ENCODE results near the gene KANTR.

Gene KANTR

DNA sequence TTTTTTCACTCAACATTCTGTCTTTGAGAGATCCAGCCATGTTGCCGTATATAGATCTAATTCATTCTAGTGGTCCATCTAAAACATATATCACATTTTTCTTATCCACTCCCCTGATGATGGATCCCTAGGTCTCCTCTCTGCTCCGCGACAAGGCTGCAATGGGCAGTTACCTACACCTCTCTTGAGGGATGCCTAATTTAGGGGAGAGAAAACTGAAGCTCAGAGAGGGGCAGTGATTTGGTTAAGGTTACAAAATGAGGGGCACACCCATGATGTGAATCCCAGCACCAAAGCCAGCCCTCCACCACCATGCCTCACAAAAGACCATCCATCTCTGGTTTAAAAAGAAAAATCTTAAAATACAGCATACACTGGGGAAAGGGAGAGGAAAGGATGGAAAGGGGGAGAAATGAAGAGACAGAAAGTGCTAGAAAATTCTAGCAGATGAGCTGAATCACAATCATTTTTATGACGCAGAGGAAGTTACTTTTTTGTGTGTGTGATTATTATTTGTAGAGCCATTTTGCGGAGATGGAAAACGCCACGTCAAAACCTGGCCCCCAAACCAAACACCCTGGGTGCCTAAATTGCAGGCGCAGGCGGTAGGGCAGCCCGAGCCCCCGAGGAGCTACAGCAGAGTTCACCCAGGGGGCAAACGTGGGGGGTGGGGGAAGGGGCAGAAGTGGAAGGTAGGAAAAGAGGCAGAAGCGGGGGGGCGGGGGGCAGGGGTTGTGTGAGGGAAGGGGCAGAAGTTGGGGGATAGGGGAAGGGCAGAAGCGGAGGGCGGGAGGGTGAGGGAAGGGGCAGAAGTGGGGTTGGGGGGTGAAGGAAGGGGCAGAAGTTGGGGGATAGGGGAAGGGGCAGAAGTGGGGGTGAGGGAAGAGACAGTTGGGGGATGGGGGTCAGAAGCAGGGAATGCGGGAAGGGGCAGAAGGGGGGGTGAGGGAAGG is 13.0 kb upstream of the KANTR start:
- in situ Hi-C loops (cut with MboI; ENCODE audit: low sequenced_read_pairs): no loop called here

DNA sequence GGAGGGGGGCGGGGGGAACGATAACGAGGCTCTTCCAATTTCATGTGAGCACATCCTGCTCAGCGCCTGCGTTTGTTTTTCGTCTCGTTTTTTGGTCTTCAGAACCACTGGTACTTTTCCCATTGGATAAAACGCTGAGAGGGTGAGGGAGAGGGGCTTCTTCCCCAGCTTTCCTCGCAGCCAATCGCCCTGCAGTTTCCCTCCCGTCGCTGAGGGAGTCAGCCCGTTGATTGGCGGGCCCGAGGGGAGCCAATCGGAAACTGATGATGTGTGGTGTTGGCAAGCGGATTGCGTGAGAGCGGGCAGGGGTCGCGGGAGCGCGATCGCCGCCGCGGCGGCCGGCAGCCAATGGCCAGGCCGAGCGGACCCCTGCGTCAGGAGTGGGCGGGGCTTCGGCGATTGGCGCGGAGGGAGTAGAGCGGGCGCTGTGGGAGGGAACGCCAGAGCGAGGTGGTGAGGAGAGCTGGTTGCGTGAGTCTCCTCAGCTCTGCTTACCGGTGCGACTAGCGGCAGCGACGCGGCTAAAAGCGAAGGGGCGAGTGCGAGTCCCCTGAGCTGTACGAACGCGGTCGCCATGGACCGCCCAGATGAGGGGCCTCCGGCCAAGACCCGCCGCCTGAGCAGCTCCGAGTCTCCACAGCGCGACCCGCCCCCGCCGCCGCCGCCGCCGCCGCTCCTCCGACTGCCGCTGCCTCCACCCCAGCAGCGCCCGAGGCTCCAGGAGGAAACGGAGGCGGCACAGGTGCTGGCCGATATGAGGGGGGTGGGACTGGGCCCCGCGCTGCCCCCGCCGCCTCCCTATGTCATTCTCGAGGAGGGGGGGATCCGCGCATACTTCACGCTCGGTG is 11.8 kb upstream of the KANTR start, which contains the start of gene TSPYL2:
TSPYL2 (plus strand) TSS at position 443 of the 848 bp plus-strand sequence; CDS start at position 575, 132 bp downstream.
- in situ Hi-C loops (cut with MboI; ENCODE audit: low sequenced_read_pairs): no loop called here

DNA sequence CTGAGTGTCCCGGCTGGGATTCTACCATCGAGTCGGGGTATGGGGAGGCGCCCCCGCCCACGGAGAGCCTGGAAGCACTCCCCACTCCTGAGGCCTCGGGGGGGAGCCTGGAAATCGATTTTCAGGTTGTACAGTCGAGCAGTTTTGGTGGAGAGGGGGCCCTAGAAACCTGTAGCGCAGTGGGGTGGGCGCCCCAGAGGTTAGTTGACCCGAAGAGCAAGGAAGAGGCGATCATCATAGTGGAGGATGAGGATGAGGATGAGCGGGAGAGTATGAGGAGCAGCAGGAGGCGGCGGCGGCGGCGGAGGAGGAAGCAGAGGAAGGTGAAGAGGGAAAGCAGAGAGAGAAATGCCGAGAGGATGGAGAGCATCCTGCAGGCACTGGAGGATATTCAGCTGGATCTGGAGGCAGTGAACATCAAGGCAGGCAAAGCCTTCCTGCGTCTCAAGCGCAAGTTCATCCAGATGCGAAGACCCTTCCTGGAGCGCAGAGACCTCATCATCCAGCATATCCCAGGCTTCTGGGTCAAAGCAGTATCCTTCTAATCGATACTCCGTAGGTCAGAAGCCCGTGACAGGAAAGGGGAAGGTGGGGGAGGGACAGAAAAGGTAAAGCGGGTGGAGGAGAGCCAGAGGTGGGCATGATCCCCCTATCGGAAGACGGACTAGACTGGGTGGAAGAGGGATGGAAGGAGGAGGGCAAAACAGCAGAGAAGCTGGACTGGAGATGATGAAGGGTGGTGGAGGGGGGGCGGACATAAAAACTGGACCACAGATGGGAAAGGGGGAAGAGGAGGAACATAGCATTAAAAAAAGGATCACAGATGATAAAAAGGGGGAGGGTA is 10.9 kb upstream of the KANTR start:
- in situ Hi-C loops (cut with MboI; ENCODE audit: low sequenced_read_pairs): no loop called here

DNA sequence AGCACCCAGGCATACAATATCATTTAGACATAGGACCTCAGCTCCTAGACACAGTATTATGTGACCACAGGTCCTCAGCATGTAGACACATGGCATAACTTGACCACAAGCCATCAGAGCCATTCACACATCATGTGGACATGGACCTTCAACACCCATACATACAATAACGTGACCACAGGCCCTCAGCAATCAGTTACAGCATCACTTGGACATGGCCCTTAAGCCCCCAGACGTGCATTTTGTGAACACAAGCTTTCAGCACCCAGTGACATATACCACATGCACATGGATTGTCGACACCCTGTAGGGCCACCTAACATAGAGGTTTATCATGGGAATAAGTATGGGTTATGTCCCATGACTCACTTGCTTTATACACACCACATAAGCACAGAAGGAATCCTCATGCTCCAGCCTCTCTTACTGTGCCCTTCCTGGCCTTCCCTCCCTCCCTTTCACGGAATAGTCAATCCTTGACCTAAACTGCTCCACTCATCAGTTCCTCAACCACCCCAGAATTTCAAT is 9.8 kb upstream of the KANTR start:
- in situ Hi-C loops (cut with MboI; ENCODE audit: low sequenced_read_pairs): no loop called here

DNA sequence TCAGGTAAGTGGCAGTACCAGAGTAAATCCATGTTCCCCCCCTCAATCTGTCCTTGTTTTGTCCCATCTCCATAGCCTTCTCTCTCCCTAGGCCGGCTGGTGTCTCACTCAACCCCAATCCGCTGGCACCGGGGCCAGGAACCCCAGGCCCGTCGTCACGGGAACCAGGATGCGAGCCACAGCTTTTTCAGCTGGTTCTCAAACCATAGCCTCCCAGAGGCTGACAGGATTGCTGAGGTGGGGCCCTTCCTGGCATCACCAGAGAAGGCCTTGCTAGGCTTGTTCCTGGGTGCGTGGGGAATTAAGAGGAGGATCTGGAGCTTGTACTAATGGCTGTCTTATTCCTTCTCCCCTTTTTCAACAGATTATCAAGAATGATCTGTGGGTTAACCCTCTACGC is 9.1 kb upstream of the KANTR start:
- in situ Hi-C loops (cut with MboI; ENCODE audit: low sequenced_read_pairs): no loop called here

DNA sequence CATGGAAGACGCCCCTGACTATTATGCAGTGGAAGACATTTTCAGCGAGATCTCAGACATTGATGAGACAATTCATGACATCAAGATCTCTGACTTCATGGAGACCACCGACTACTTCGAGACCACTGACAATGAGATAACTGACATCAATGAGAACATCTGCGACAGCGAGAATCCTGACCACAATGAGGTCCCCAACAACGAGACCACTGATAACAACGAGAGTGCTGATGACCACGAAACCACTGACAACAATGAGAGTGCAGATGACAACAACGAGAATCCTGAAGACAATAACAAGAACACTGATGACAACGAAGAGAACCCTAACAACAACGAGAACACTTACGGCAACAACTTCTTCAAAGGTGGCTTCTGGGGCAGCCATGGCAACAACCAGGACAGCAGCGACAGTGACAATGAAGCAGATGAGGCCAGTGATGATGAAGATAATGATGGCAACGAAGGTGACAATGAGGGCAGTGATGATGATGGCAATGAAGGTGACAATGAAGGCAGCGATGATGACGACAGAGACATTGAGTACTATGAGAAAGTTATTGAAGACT is 8.2 kb upstream of the KANTR start:
- in situ Hi-C loops (cut with MboI; ENCODE audit: low sequenced_read_pairs): no loop called here

DNA sequence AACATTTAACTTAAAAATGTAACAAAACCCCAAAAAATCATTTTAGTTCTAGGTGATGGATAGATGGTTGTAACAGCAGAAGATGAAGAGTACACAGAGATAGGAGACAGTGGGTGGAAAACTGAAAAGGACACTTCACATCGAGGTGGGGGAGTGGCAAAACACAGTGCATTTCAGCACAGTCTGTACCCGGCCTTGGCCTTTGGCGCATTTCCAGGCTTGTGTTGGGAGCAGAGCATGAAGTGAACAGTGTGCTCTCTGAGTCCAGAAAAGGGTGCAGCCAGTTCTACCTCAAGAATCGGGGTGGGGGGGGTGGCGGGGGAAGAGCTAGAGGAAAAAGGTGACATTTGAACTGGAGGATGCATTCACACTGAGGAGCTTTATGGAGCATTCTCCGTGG is 7.5 kb upstream of the KANTR start:
- in situ Hi-C loops (cut with MboI; ENCODE audit: low sequenced_read_pairs): no loop called here

DNA sequence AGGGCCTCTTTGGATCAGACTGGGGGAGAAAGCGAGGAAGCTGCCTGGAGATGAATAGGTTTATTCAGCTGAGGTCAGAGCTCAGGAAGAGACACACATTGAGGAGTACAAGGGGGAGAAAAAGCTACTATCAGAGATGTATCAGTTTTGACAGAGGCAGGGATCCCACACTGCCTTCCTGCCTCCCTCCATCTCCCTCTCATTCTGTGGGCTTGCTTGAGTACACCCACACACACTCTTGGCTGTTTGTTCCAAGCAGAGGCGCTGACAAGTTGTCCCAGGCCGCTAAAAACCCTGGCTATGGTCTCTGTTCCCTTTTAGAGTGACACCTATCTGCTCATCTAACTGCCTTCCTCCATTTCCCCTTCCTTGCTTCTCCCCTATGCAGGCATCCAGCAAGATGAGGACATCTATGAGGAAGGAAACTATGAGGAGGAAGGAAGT is 6.5 kb upstream of the KANTR start:
- in situ Hi-C loops (cut with MboI; ENCODE audit: low sequenced_read_pairs): no loop called here

DNA sequence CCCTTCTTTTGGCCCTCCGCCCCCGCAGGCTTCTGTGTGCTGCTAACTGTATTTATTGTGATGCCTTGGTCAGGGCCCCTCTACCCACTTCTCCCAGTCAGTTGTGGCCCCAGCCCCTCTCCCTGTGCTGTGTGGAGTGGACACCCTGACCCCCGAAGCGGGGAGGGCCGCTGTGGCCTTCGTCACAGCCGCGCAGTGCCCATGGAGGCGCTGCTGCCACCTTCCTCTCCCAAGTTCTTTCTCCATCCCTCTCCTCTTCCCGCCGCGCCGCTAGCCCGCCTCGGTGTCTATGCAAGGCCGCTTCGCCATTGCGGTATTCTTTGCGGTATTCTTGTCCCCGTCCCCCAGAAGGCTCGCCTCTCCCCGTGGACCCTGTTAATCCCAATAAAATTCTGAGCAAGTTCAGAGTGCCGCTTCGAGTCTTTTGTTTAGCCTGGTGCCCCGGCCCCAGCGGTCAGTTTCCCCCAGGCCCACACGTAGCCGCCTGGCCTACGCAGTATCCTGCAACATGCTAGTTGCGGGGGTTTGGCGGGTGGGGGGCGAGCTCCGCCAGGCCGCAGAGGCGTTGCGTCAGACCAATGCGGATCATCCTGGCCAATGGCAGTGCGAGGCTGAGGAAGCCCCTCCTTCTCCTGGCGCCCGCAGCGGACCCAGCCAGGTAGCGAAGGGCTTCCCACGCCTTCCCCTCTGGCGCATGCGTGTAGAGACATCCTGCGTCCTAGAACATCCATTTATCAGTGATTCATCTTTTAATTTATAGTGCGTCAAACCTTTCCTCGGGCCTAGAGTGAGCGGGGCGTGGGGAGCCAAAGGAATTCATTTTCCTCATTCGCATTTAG is 5.6 kb upstream of the KANTR start:
- in situ Hi-C loops (cut with MboI; ENCODE audit: low sequenced_read_pairs): no loop called here

DNA sequence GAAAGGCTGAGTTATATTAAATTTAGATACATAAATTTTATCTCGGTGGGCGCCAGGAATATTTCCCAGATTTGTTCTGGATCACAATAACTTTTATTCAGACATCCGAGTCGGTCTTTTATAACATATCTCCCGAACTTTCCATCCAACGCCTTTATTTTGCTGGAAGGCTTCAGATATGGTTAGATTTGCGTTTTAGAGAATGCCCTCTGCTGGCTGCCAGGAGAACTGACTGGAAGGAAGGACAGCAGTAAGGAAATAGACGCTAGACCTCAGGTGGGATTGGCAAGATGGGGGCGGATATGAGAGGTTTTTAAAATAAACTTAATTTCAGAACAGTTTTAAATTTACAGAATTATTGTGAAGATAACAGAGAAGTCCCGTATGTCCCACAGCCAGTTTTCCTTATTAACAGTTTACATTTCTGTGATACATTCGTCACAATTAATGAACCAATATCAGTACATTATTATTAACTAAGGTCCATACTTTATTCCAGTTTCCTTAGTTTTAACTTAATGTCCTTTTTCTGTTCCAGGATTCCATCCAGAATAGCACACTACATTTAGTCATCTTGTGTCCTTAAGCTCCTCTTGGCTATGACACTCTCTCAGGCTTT is 4.6 kb upstream of the KANTR start:
- in situ Hi-C loops (cut with MboI; ENCODE audit: low sequenced_read_pairs): no loop called here

DNA sequence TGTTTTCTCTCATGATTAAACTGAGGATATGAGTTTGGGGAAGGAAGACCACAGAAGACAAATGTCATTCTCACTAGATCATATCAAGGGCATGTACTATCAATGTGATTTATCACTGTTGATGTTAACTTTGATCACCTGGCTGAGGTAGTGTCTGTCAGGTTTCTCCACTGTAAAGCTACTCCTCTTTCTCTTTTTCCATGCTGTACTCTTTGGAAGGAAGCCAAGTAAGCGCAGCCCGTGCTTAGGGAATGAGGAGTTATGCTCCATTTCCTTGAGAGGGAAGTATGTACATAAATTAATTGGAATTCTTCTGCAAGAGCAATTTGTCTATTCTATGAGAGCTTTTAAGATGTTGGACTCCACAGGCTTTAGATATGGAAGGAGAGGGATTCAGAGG is 4.0 kb upstream of the KANTR start:
- in situ Hi-C loops (cut with MboI; ENCODE audit: low sequenced_read_pairs): no loop called here

DNA sequence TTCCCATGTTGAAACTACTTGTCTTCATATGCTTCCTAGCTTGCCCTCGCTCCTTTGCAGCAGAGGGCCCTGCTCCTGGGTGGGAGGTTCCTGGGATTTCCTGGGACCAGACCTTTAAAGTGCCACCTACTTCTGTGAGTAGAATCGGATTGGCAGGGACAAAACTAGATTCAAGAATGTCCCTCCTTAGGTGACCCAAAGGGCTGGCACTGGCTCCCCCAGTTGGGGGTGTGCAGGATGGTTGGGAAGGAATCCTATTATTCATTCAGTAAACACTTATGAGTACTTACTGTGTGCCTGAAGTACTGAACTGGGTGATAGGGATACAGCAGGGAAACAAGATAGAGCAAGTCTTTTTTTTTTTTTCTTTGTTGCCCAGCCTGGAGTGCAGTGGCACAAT is 2.6 kb upstream of the KANTR start:
- in situ Hi-C loops (cut with MboI; ENCODE audit: low sequenced_read_pairs): no loop called here

DNA sequence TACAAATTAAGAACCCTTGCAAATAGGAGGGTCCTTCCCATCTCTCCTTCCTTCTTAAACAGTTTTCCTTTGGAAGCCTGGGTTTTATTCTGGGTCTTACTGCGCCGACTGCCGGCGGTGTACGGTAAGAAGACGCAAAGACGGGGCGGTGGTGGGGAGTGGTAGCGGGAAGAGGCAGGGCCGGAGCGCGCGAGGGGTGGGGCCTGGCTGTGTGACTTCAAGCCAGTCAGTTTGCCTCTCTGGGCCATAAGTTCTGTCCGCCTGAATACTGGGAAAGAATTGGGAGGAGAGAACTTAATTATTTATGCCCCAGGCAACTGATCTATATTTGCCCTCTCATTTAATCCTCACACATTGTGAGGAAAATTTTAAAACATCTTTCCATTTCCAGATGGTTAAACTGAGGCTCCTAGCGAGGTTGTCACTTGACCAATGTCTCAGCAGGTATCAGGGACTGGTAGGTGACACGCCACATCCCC is 726 bp upstream of the KANTR start:
- in situ Hi-C loops (cut with MboI; ENCODE audit: low sequenced_read_pairs): no loop called here

DNA sequence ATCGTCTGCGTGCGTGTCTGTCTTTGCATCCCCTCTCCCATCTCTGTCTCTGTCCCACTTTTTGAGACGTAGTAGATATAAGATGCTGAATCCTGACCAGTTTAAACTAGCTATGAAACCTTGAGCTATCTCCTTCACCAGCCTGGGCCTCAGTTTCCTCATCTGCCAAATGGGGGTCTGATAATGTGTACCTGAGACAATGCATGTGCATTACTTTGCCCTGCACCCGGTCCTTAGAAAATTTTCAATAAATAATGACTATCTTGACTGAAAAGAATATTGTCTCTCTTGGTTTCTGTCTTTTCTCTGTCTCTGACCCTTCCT is 602 bp downstream of the KANTR start:
- in situ Hi-C loops (cut with MboI; ENCODE audit: low sequenced_read_pairs): no loop called here

DNA sequence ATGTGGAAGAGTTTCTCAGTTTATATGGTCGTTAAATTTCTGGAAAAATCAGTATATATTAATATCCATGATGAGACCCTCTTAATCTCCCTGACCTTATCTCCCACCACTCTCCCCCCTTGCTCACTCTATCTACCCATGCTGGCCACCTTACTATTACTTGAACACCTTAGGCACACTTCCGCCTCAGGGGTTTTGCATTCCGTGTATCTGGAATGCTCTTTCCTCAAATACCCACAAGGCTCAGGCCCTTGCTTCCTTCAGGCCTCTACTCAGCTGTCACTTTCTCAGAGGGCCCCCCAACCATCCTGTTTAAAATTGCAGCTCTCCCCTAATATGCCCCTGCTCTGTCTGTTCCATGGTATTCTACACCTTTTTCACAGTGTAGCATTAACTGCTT is 1.9 kb downstream of the KANTR start:
- in situ Hi-C loops (cut with MboI; ENCODE audit: low sequenced_read_pairs): no loop called here

DNA sequence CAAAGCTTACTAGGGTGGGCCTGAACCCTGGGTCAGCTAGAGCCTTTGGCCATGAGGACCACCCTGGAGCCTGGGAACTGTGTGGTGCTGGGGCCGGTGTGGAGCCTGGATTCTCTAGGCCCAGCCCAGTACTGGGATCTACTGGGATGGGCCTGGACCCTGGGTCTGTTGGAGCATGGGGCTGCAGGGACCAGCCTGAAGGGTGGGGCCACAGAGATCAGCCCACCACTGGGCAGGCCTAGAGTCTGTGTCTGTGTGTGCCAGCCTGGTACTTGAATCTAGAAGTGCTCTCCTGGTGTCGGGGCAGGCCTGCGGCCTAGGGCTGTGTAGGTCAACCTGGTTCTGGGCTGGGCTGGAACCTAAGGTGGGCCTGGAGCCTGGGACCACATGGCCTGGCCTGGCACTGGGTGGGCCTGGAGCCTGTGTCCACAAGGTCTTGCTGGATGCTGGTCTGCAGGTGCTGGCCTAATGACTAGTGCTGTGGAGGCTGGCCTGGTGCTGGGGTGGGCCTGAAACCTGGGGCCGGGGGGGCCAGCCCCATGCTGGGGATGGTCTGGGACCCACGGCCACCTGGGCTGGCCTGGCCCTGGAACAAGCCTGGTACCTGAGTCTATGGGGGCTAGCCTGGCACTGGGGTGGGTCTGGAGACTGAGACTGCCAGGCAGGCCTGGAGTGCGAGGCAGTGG is 21.1 kb downstream of the KANTR start:
- in situ Hi-C loops (cut with MboI; ENCODE audit: low sequenced_read_pairs): no loop called here

DNA sequence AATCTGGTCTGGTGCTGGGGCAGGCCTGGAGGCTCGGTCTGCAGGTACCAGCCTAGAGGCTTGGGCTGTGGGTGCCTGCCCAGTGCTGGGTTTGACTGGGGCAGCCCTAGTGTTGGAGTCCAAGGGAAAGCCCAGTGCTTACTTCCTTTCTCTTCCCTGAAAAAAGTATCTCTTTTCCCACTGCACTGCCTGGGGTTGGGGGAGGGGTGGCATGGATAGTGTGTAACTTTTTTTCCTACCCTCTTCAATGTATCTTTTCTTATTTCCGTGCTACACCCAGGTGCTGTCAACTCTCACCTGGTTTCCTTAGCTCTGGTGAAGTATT is 21.6 kb downstream of the KANTR start:
- in situ Hi-C loops (cut with MboI; ENCODE audit: low sequenced_read_pairs): no loop called here

DNA sequence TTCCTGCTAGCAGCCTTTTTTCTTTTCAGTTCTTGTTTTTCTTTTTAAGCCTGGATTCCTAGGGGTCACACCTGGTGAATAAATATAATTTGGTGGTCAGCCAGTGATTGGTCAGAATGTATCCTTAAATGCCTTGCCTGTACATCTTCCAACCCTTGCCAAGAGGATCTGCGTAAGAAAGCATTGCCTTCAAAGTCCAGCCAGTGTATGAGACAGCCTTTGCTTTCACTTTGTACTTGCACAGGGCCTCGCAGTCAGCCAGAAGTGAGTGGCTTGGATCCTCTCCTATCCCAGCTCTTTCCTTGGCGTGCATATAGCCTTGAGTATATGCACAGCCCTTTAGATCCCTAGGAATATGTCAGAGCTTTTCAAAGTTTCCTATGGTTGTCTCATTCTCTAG is 22.2 kb downstream of the KANTR start:
- in situ Hi-C loops (cut with MboI; ENCODE audit: low sequenced_read_pairs): no loop called here

DNA sequence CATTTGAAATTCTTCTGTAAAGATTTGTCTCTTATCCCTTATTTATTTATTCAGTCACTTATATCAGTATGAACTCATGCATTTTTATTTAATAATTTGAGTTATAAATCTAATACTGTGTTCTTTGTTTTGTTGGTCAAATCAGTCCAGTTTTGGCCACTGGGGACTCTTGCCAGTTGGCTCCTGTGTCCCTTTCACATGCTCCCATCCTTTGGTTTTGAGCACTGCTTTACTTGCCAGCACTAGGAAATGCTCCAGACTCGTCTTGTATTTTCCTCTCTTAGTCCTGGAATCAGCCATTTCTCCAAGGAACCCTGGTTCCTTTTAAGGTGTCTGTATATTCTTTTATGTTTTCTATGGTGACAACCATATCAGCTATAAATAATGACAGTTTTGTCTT is 28.1 kb downstream of the KANTR start:
- in situ Hi-C loops (cut with MboI; ENCODE audit: low sequenced_read_pairs): no loop called here
